ENCODE measurements around the gene LOXL1.

The LOXL1 gene

DNA sequence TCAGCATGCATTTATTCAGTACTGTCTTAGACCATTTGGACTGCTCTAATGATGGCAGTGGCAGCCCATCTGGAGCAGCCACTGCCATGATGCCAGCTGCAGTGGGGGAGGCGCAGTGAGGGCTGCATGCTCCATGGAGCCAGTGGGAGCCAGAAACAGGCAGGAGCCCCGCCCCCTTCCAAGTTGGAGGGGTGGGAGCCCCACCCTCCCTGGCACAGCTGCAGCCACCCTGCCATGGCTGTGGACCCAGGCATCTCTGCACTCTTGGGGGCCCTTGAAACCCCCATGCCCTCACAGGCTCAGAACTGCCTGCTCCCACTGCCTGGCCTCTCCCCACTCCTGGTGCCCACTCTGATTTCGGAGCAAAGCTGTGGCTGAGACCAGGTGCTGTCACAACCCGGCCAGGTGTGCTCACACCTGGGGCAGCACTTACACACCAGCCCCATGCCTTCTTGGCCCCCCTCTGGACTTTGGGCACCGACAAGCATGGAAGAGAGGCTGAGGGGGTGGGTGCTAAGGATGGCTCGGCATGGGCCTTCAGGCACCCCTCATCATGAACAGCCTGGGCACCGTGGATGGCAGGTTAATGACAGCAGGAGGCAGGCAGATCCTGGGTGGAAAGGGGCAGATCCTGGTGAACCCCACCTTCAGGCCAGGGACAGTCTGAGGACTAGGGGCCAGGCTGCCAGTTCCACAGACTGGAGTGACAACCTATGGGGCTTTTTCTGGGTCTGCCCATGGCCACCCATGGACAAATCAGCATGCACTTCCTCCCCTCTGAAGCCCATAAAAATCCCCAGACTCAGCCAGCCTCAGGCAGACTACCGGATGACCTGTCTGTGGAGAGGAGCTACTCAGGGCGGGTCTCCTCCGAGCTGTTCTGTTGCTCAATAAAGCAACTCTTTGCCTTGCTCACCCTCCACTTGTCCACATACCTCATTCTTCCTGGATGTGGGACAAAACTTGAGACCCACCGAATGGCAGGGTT, 34.6 kb upstream of the LOXL1 start:
- ATAC-seq (replicated peaks; ENCODE audit: extremely low read depth, poor library complexity, severe bottlenecking), result no peak
- no peak overlapping the region for H3K27ac Mint-ChIP-seq (ENCODE audit: low read depth)
- H3K27me3 Mint-ChIP-seq, result peaks cover 12% of the 10 kb centered on the region
- no peaks in the 10 kb centered on the region for H3K36me3 Mint-ChIP-seq (ENCODE audit: insufficient read depth)
- no peak for DNase-seq (ENCODE audit: low spot score in 2 of 2)
- no peaks in the 10 kb centered on the region for H3K9me3 Mint-ChIP-seq
- no peaks in the 10 kb centered on the region for H3K4me1 Mint-ChIP-seq
- H3K4me3 Mint-ChIP-seq, result no peak overlapping the region

DNA sequence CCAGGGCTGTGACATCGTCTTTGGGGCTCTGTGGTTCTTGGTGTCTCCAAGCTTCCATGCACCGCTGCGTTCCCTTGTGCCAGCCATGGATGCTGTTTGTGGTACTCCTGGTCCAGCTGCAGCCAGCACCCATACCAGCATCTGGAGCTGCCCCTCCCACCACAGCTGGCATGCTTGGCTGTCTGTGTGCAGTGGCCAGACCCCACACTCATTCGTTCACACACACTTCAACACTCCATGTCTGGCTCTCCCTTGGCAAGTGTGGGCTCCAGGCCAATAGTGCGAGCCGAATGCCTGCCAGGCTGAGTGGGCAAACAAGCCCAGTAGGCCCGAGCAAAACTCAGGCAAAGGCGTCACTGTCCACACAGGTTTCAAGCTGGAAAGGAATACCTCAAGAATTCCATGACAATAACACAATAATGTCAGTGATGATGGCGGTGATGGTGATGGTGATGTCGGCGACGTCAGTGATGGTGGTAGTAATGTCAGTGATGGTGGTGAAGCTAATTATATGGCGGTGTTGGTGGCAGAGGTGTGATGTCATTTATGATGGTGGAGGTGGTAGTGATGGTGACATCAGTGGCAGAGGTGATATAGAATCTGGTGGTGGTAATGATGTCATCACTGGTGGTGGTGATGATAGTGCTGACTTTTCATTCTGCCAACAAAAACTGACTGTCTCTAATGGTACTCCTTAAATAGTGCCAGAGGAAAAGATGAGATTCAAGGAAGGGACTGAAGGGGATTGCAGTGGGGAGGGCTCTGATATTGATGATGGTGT, 33.6 kb upstream of the LOXL1 start:
- H3K27ac Mint-ChIP-seq (ENCODE audit: low read depth), result no peak overlapping the region
- ATAC-seq (replicated peaks; ENCODE audit: extremely low read depth, poor library complexity, severe bottlenecking), result no peak
- H3K9me3 Mint-ChIP-seq, result no peaks in the 10 kb centered on the region

DNA sequence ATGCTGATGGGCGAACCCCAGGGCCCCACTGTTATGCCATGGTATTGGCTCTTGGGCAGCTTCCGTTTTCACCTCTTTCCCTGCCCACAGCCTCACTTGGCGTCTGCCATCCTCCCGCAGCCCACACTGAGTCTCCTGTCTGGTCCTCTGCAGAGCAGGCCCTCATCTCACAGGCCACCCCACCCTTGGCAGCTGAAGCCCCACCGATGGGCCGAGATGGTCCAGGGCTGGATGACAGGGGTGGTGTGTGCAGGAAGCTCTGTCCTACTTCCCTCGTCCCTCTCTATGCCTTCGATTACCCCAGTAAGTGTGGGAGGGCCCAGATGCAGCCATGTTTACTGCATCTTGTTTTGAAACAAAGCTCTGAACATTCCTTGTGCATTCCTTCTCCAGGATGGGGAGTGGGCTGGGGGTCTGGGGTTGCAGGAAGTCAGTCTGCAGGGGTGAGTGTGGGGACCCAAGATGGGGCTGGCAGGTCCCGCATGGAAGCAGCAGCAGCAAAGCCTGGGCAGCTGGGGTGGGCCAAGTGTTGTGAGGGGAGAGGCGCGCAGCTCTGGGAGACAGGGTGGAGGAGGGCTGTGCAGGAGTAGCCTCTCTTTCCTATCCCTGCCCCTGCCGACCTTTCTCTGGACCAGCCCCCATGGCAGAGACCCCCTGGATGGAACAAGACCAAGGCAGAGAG, 32.0 kb upstream of the LOXL1 start:
- no peaks in the 10 kb centered on the region for H3K4me1 Mint-ChIP-seq
- DNase-seq (ENCODE audit: low spot score in 2 of 2) (no peak), ATAC-seq (replicated peaks; ENCODE audit: extremely low read depth, poor library complexity, severe bottlenecking) (no peak)
- no peaks in the 10 kb centered on the region for H3K36me3 Mint-ChIP-seq (ENCODE audit: insufficient read depth)
- H3K27ac Mint-ChIP-seq (ENCODE audit: low read depth), result no peak overlapping the region
- H3K9me3 Mint-ChIP-seq, result no peaks in the 10 kb centered on the region
- peaks cover 4% of the 10 kb centered on the region for H3K27me3 Mint-ChIP-seq
- no peak overlapping the region for H3K4me3 Mint-ChIP-seq

More for the DNA sequence above, 33.6 kb upstream of the LOXL1 start:
- peaks cover 12% of the 10 kb centered on the region for H3K27me3 Mint-ChIP-seq
- H3K4me3 Mint-ChIP-seq, result no peak overlapping the region
- DNase-seq (ENCODE audit: low spot score in 2 of 2), result no peak
- no peaks in the 10 kb centered on the region for H3K36me3 Mint-ChIP-seq (ENCODE audit: insufficient read depth)
- no peaks in the 10 kb centered on the region for H3K4me1 Mint-ChIP-seq

- Mint-ChIP-seq H3K4me3 (no peak overlapping the region), H3K27me3 (no peaks in the 10 kb centered on the region), H3K4me1 (no peaks in the 10 kb centered on the region), H3K36me3 (ENCODE audit: insufficient read depth) (no peaks in the 10 kb centered on the region), H3K27ac (ENCODE audit: low read depth) (no peak overlapping the region), H3K9me3 (no peaks in the 10 kb centered on the region)
- ATAC-seq (replicated peaks; ENCODE audit: extremely low read depth, poor library complexity, severe bottlenecking) (peak; percentile 82), DNase-seq (ENCODE audit: low spot score in 2 of 2) (peak; percentile 33 to 37)
Observed at GRCh38 chr15:73897441-73898261, 28.6 kb upstream of the LOXL1 start.

DNA sequence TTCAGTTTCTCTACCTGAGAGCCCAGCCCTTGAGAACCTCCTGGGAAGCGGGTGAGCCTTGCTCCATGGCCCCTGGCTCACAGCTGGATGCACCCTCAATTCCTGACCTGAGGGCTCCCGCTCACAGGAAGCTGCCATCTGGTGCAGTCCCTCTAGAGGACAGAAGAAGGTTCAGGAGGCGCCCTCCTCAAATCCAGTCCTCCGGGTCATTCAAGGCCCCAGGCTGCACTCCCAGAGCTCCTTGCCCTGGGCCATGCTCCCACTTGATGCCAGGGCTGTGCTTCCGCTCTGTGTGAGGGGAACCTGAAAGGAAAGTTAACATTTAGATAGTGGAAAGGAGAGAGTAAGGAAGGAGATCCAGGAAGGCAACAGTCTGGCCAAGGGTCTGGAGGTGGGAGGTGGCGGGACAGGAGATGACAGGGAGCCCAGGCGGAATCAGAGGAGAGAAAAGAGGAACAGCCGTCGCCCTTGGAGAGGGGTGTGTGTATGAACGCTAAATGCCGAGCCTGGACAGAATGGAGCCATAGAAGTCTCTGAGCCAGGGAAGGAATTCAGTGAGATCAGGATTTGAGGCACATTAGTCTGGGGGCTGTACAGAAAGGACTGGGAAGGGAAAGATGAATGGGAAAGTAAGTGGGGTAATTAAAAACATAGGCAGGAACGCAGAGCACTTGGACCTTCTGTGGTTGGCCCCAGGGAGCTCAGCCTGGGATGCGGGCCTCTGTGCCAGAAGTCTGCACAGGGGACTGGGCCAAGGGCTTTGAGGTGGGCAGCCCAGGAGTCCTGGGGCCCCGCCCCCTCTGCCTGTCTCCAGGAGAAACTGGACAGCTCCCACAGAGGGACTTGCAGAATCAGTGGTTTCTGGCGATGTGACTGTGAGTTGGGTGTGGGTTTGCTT, 26.8 kb upstream of the LOXL1 start:
- Mint-ChIP-seq H3K4me3 (no peak overlapping the region), H3K9me3 (no peaks in the 10 kb centered on the region), H3K27ac (ENCODE audit: low read depth) (no peak overlapping the region), H3K27me3 (no peaks in the 10 kb centered on the region), H3K36me3 (ENCODE audit: insufficient read depth) (no peaks in the 10 kb centered on the region), H3K4me1 (no peaks in the 10 kb centered on the region)
- ATAC-seq (replicated peaks; ENCODE audit: extremely low read depth, poor library complexity, severe bottlenecking) (no peak), DNase-seq (ENCODE audit: low spot score in 2 of 2) (no peak)

- Mint-ChIP-seq H3K27me3 (no peaks in the 10 kb centered on the region), H3K27ac (ENCODE audit: low read depth) (no peak overlapping the region), H3K9me3 (no peaks in the 10 kb centered on the region), H3K36me3 (ENCODE audit: insufficient read depth) (no peaks in the 10 kb centered on the region), H3K4me1 (no peaks in the 10 kb centered on the region), H3K4me3 (no peak overlapping the region)
- ATAC-seq (replicated peaks; ENCODE audit: extremely low read depth, poor library complexity, severe bottlenecking), result no peak
- no peak for DNase-seq (ENCODE audit: low spot score in 2 of 2)
Observed at GRCh38 chr15:73900095-73900712, 26.1 kb upstream of the LOXL1 start.

DNA sequence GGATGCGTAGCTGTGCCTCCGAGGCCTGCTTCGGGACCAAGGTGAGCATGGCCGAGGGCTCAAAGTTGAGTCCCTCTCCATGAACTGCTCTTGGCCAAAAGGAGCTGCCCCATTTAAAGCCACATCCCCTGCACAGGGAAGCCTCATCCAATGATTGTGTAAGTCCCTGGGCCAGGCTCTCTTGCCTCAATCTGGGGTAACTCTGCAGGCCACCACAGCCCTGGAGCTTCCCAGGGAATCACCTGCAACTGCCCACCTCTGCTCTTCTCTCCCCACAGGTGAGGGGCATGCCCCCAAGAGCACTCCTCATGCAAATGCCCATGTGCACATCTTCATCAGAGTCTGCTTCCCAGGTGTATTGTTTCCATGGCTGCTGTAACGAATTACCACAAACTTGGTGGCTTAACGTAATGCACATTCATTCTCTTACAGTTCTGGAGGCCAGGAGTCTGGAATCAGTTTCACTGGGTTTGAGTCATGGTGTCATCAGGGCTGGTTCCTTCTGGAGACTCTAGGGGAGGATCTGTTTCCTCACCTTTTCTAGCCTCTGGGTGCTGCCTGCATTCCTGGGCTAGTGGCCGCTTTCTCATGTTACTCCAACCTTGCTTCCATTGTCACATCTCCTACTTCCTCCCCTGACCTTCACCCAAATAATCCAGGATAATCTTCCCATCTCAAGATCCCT, 25.0 kb upstream of the LOXL1 start:
- H3K9me3 Mint-ChIP-seq, result no peaks in the 10 kb centered on the region
- H3K36me3 Mint-ChIP-seq (ENCODE audit: insufficient read depth), result no peaks in the 10 kb centered on the region
- no peak overlapping the region for H3K27ac Mint-ChIP-seq (ENCODE audit: low read depth)
- H3K4me1 Mint-ChIP-seq, result no peaks in the 10 kb centered on the region
- no peaks in the 10 kb centered on the region for H3K27me3 Mint-ChIP-seq
- ATAC-seq (replicated peaks; ENCODE audit: extremely low read depth, poor library complexity, severe bottlenecking) (no peak), DNase-seq (ENCODE audit: low spot score in 2 of 2) (no peak)
- no peak overlapping the region for H3K4me3 Mint-ChIP-seq

DNA sequence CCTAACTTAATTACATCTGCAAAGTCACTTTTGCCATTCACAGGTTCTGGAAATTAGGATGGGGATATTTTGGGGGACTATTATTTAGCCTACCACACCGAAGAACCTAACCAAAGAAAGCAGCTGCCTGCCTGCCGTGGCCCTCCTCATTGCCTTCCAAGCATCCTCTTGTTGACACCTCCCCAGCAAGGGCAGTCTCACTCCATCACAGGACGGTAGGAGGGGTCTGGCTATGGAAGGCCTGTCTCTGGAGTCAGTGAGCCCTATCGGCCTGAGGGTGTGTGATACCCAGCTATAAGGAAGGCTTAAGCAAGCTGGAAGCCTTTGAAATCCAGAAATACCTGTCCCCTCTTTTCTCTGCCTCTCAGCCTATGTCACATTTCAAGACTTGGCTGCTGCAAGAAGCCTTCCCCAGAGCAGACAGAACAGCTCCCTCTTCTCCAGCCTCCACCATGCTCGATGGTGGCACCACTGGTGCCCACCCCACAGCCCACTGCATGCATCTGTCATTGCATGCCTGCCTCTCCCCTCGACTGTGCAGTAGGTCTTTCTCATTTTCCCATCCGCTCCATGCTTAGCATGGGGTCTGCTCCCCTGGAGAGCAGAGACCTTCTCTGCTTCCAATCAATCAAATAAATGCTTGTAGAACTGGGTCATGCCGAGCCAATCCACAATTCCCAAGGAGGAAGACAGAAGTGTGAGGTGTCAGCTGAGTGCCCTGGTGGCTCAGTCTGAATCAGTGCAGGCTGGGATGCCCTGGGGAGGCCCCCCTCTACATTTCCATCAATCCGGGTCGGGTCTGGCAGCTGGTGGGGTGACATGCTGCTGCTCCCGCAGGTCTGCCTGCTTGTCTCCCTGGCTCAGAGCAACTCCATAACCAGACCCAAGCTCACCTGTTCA, 23.9 kb upstream of the LOXL1 start:
- DNase-seq (ENCODE audit: low spot score in 2 of 2), result no peak
- peaks cover 5% of the 10 kb centered on the region for H3K4me1 Mint-ChIP-seq
- H3K27me3 Mint-ChIP-seq, result no peaks in the 10 kb centered on the region
- ATAC-seq (replicated peaks; ENCODE audit: extremely low read depth, poor library complexity, severe bottlenecking), result no peak
- H3K9me3 Mint-ChIP-seq, result no peaks in the 10 kb centered on the region
- no peak overlapping the region for H3K27ac Mint-ChIP-seq (ENCODE audit: low read depth)
- H3K36me3 Mint-ChIP-seq (ENCODE audit: insufficient read depth), result peaks cover 2% of the 10 kb centered on the region
- no peak overlapping the region for H3K4me3 Mint-ChIP-seq

- Mint-ChIP-seq H3K9me3 (no peaks in the 10 kb centered on the region), H3K36me3 (ENCODE audit: insufficient read depth) (peaks cover 2% of the 10 kb centered on the region), H3K4me3 (no peak overlapping the region), H3K4me1 (peaks cover 5% of the 10 kb centered on the region), H3K27ac (ENCODE audit: low read depth) (no peak overlapping the region), H3K27me3 (no peaks in the 10 kb centered on the region)
- DNase-seq (ENCODE audit: low spot score in 2 of 2), result no peak
- no peak for ATAC-seq (replicated peaks; ENCODE audit: extremely low read depth, poor library complexity, severe bottlenecking)
Observed at GRCh38 chr15:73904026-73904815, 22.0 kb upstream of the LOXL1 start.

Data from central memory CD8-positive, alpha-beta T cell (primary cell).